Activated B cell treated with CpG ODN at 0.5 μM for 24 hours (primary cell): ENCODE results near the gene AGBL4. TPM values are rescaled to one million over a fixed set of nuclear protein-coding genes. Genes with fewer than 3 reads are reported as not detected.

Experiments
- ATAC-seq: fragments of 200-7000 bp; cut with Tn5 transposase; one replicate; pipeline ENCODE4 v1.10.0; 2021; ENCODE audit warnings: low read depth, mild to moderate bottlenecking, moderate library complexity
- CTCF ChIA-PET: fragments of 350-600 bp; sonication (Branson Sonifier 250); formaldehyde crosslinking; loops from one replicate; lab custom pipeline; 2021; ENCODE audit warnings: antibody characterized with exemption; lab: Charles Lee
- POLR2A ChIA-PET: fragments of 350-600 bp; sonication (Branson Sonifier 250); formaldehyde crosslinking; loops from one replicate; lab custom pipeline; 2021; ENCODE audit warnings: antibody characterized with exemption; lab: Charles Lee
- DNase-seq: peaks from one replicate; pipeline ENCODE4 v3.0.0; 2022
- H3K27ac Mint-ChIP-seq: one replicate; pipeline ENCODE4 v1.8.0; 2020; ENCODE audit warnings: mixed read lengths
- H3K27me3 Mint-ChIP-seq: one replicate; pipeline ENCODE4 v1.8.0; 2021; ENCODE audit warnings: mixed read lengths
- H3K36me3 Mint-ChIP-seq: one replicate; pipeline ENCODE4 v1.8.0; 2021; ENCODE audit warnings: low read depth, mixed read lengths
- H3K4me1 Mint-ChIP-seq: one replicate; pipeline ENCODE4 v1.8.0; 2021; ENCODE audit warnings: mixed read lengths
- H3K4me3 Mint-ChIP-seq: one replicate; pipeline ENCODE4 v1.8.0; 2020; ENCODE audit warnings: mild to moderate bottlenecking, mixed read lengths
- H3K9me3 Mint-ChIP-seq: one replicate; pipeline ENCODE4 v1.8.0; 2020; ENCODE audit warnings: mixed read lengths
- CTCF ChIP-seq: fragments of 200-600 bp; IDR thresholded peaks from one replicate; pipeline ENCODE4 v1.8.0; 2022; ENCODE audit warnings: antibody characterized with exemption, mild to moderate bottlenecking
- intact Hi-C: fragments of 100-400 bp; cut with micrococcal nuclease; formaldehyde crosslinking; loops from one replicate; pipeline ENCODE4 v1.15.1; 2024
- total RNA-seq: library from RNA; stranded (reverse); gene quantifications from 2 replicates; pipeline ENCODE4 v1.2.3, GENCODE V29; 2022

The AGBL4 gene
- total RNA-seq, 1 donor from 2014 or later, result 0.24 TPM

- Mint-ChIP-seq H3K4me1 (peaks cover 8% of the 10 kb centered on the region), H3K9me3 (no peaks in the 10 kb centered on the region), H3K4me3 (no peak overlapping the region), H3K27ac (no peak overlapping the region), H3K27me3 (peaks cover 2% of the 10 kb centered on the region), H3K36me3 (no peaks in the 10 kb centered on the region)
- intact Hi-C loops, result no loop called here
- ATAC-seq (no peak), DNase-seq (no peak)
- ChIA-PET CTCF (no interaction called here), POLR2A (no interaction called here)
- no peak for TF ChIP-seq CTCF
Observed at GRCh38 chr1:48681476-48682305, 1342.1 kb downstream of the AGBL4 start.

- Mint-ChIP-seq H3K27ac (no peak overlapping the region), H3K36me3 (no peaks in the 10 kb centered on the region), H3K9me3 (no peaks in the 10 kb centered on the region), H3K4me1 (peaks cover 8% of the 10 kb centered on the region), H3K27me3 (peaks cover 4% of the 10 kb centered on the region), H3K4me3 (no peak overlapping the region)
- intact Hi-C loops, result no loop called here
- no peak for TF ChIP-seq CTCF
- ATAC-seq (no peak), DNase-seq (no peak)
- POLR2A ChIA-PET, result no interaction called here
- CTCF ChIA-PET, result interaction anchor here (6.3 kb wide), 1 partner anchor 139 kb away, joined by 192 read pairs; no protein-coding TSS in a partner anchor
Observed at GRCh38 chr1:48680411-48681035, 1343.2 kb downstream of the AGBL4 start.

- ATAC-seq (no peak), DNase-seq (no peak)
- TF ChIP-seq CTCF, result no peak
- H3K36me3 Mint-ChIP-seq, result no peaks in the 10 kb centered on the region
- H3K4me3 Mint-ChIP-seq, result no peak overlapping the region
- POLR2A ChIA-PET, result no interaction called here
- no peak overlapping the region for H3K27ac Mint-ChIP-seq
- CTCF ChIA-PET, result interaction anchor here (6.3 kb wide), 1 partner anchor 139 kb away, joined by 192 read pairs; no protein-coding TSS in a partner anchor
- intact Hi-C loops, result loop anchor here (5.0 kb wide), 1 partner anchor 72 kb away; no protein-coding TSS in a partner anchor
- H3K27me3 Mint-ChIP-seq, result peaks cover 9% of the 10 kb centered on the region
- no peaks in the 10 kb centered on the region for H3K9me3 Mint-ChIP-seq
- peaks cover 8% of the 10 kb centered on the region for H3K4me1 Mint-ChIP-seq
Observed at GRCh38 chr1:48679859-48680258, 1343.9 kb downstream of the AGBL4 start.

- POLR2A ChIA-PET, result no interaction called here
- H3K27ac Mint-ChIP-seq, result no peak overlapping the region
Observed at GRCh38 chr1:48678710-48679505, 1344.8 kb downstream of the AGBL4 start.

More at GRCh38 chr1:48678710-48679505, 1344.8 kb downstream of the AGBL4 start:
- H3K9me3 Mint-ChIP-seq, result no peaks in the 10 kb centered on the region
- H3K4me3 Mint-ChIP-seq, result no peak overlapping the region
- CTCF ChIA-PET, result interaction anchor here (1.7 to 6.3 kb wide), 3 partner anchors 18 to 140 kb away, joined by 4 to 192 read pairs (median 22); no protein-coding TSS in a partner anchor
- H3K27me3 Mint-ChIP-seq, result peaks cover 17% of the 10 kb centered on the region
- DNase-seq (no peak), ATAC-seq (no peak)
- TF ChIP-seq CTCF, result no peak
- peaks cover 8% of the 10 kb centered on the region for H3K4me1 Mint-ChIP-seq
- intact Hi-C loops, result loop anchor here (5.0 kb wide), 1 partner anchor 73 kb away; no protein-coding TSS in a partner anchor
- H3K36me3 Mint-ChIP-seq, result no peaks in the 10 kb centered on the region
